ENCODE data around the gene PKD1.

GRCh38 chr16:2159175-2159838, 23.6 kb upstream of the PKD1 start:
- TF ChIP-seq CTCF (IDR thresholded peaks at IDR 0.05) (no peak), POLR2AphosphoS5 (IDR thresholded peaks at IDR 0.05) (no peak), EP300 (IDR thresholded peaks at IDR 0.05) (no peak)
